ENCODE measurements around the gene CDH15.

Gene CDH15

GRCh38 chr16:89197633-89198416 lies 26.3 kb downstream of the CDH15 start:
- no peak for DNase-seq

GRCh38 chr16:89198417-89199240 lies 27.1 kb downstream of the CDH15 start:
- Histone ChIP-seq H3K36me3 (no peaks in the 10 kb centered on the region), H3K4me3 (ENCODE audit: low read depth, low read length) (no peak overlapping the region), H3K27ac (no peak overlapping the region), H3K27me3 (ENCODE audit: insufficient read depth, low read depth, severe bottlenecking) (no peaks in the 10 kb centered on the region), H3K9me3 (ENCODE audit: severe bottlenecking) (no peaks in the 10 kb centered on the region)
- TF ChIP-seq CTCF (IDR thresholded peaks at IDR 0.05; ENCODE audit: low read depth, low read length): no peak
- no peak for DNase-seq

More at GRCh38 chr16:89197633-89198416, 26.3 kb downstream of the CDH15 start:
- TF ChIP-seq CTCF (IDR thresholded peaks at IDR 0.05; ENCODE audit: low read depth, low read length): no peak
- no peaks in the 10 kb centered on the region for H3K36me3 ChIP-seq
- no peaks in the 10 kb centered on the region for H3K9me3 ChIP-seq (ENCODE audit: severe bottlenecking)
- H3K27ac ChIP-seq: no peak overlapping the region
- no peaks in the 10 kb centered on the region for H3K27me3 ChIP-seq (ENCODE audit: insufficient read depth, low read depth, severe bottlenecking)
- H3K4me3 ChIP-seq (ENCODE audit: low read depth, low read length): no peak overlapping the region

- H3K27me3 ChIP-seq (ENCODE audit: insufficient read depth, low read depth, severe bottlenecking): no peaks in the 10 kb centered on the region
- DNase-seq: no peak
- no peaks in the 10 kb centered on the region for H3K36me3 ChIP-seq
Observed at GRCh38 chr16:89199241-89200123, 27.9 kb downstream of the CDH15 start.

GRCh38 chr16:89200124-89200849 lies 28.7 kb downstream of the CDH15 start, which contains the start of gene SLC22A31:
TSS of gene SLC22A31 (minus strand) at chr16:89200537. CDS start at chr16:89200501, 36 bp downstream.
- no peak for TF ChIP-seq CTCF (IDR thresholded peaks at IDR 0.05; ENCODE audit: low read depth, low read length)
- H3K9me3 ChIP-seq (ENCODE audit: severe bottlenecking): no peaks in the 10 kb centered on the region
- H3K27me3 ChIP-seq (ENCODE audit: insufficient read depth, low read depth, severe bottlenecking): no peaks in the 10 kb centered on the region
- no peak for DNase-seq
- H3K36me3 ChIP-seq: no peaks in the 10 kb centered on the region
- H3K27ac ChIP-seq: no peak within 1 kb of the TSS
- peak within 1 kb of the TSS; percentile 37 for H3K4me3 ChIP-seq (ENCODE audit: low read depth, low read length)

More at GRCh38 chr16:89199241-89200123, 27.9 kb downstream of the CDH15 start:
- no peak for TF ChIP-seq CTCF (IDR thresholded peaks at IDR 0.05; ENCODE audit: low read depth, low read length)
- Histone ChIP-seq H3K9me3 (ENCODE audit: severe bottlenecking) (no peaks in the 10 kb centered on the region), H3K27ac (no peak overlapping the region), H3K4me3 (ENCODE audit: low read depth, low read length) (no peak overlapping the region)

- Histone ChIP-seq H3K9me3 (ENCODE audit: severe bottlenecking) (no peaks in the 10 kb centered on the region), H3K4me3 (ENCODE audit: low read depth, low read length) (no peak overlapping the region; the same call in 1 of the 2 replicates), H3K27me3 (ENCODE audit: insufficient read depth, low read depth, severe bottlenecking) (no peaks in the 10 kb centered on the region), H3K27ac (no peak overlapping the region), H3K36me3 (no peaks in the 10 kb centered on the region)
- no peak for DNase-seq
- TF ChIP-seq CTCF (IDR thresholded peaks at IDR 0.05; ENCODE audit: low read depth, low read length): no peak
Observed at GRCh38 chr16:89200850-89201411, 29.4 kb downstream of the CDH15 start.
